IPS-NIHi7 (cell line): Measurements from ENCODE around the gene EXOSC9.
A peak's percentile ranks its signal among the peaks of the same experiment; 100 is the strongest.
"Not testable (repeated sequence)": the region's sequence is repeated elsewhere in the genome, so short reads cannot be mapped to it uniquely, and the experiment has no call there.

Experiments
- DNase-seq: peaks from one replicate; pipeline ENCODE4 v3.0.0; 2012; ENCODE audit warnings: mixed read lengths; ENCODE audit errors: extremely low spot score

EXOSC9 gene

GRCh38 chr4:121800961-121801714, at the start of gene EXOSC9:
Gene EXOSC9 (plus strand): TSS chr4:121801323. CDS start chr4:121801425, 102 bp downstream.
- peak; percentile 91 for DNase-seq

GRCh38 chr4:121752142-121752541, 49.0 kb upstream of the EXOSC9 start:
- not testable (repeated sequence) for DNase-seq

GRCh38 chr4:121758925-121759568, 42.1 kb upstream of the EXOSC9 start:
- DNase-seq, result no peak

- DNase-seq, result no peak
Measured at GRCh38 chr4:121760205-121760604, 40.9 kb upstream of the EXOSC9 start.

GRCh38 chr4:121764303-121764701, 36.8 kb upstream of the EXOSC9 start:
- no peak for DNase-seq

- peak; percentile 53 for DNase-seq
Measured at GRCh38 chr4:121764702-121765367, 36.3 kb upstream of the EXOSC9 start, which contains the start of gene SMIM43. Gene SMIM43 (minus strand): TSS chr4:121765164. CDS start chr4:121765105, 59 bp downstream.

- no peak for DNase-seq
Measured at GRCh38 chr4:121765368-121765705, 35.8 kb upstream of the EXOSC9 start.

- DNase-seq, result no peak
Measured at GRCh38 chr4:121765971-121766538, 35.1 kb upstream of the EXOSC9 start.

- no peak for DNase-seq
Measured at GRCh38 chr4:121767166-121767565, 34.0 kb upstream of the EXOSC9 start.

GRCh38 chr4:121769341-121769740, 31.8 kb upstream of the EXOSC9 start:
- no peak for DNase-seq

GRCh38 chr4:121771869-121772268, 29.3 kb upstream of the EXOSC9 start:
- no peak for DNase-seq

- DNase-seq, result no peak
Measured at GRCh38 chr4:121773883-121774282, 27.2 kb upstream of the EXOSC9 start.

- no peak for DNase-seq
Measured at GRCh38 chr4:121776610-121777401, 24.3 kb upstream of the EXOSC9 start.

- DNase-seq, result no peak
Measured at GRCh38 chr4:121777625-121778024, 23.5 kb upstream of the EXOSC9 start.

GRCh38 chr4:121778991-121779628, 22.0 kb upstream of the EXOSC9 start:
- DNase-seq, result no peak

- DNase-seq, result no peak
Measured at GRCh38 chr4:121783210-121783609, 17.9 kb upstream of the EXOSC9 start.

- no peak for DNase-seq
Measured at GRCh38 chr4:121784401-121784800, 16.7 kb upstream of the EXOSC9 start.

- no peak for DNase-seq
Measured at GRCh38 chr4:121784975-121785374, 16.1 kb upstream of the EXOSC9 start.

- DNase-seq, result no peak
Measured at GRCh38 chr4:121785479-121785878, 15.6 kb upstream of the EXOSC9 start.

- DNase-seq, result no peak
Measured at GRCh38 chr4:121786221-121786620, 14.9 kb upstream of the EXOSC9 start.

GRCh38 chr4:121788896-121789295, 12.2 kb upstream of the EXOSC9 start:
- DNase-seq, result no peak
